ENCODE data around the gene BRD3. TPM values are rescaled to one million over a fixed set of nuclear protein-coding genes. Genes with fewer than 3 reads are reported as not detected.

Gene BRD3
- total RNA-seq, 1 experiment from 2014 or later, result 63.1 TPM

GRCh38 chr9:134053401-134053871, 14.4 kb downstream of the BRD3 start:
- no peak overlapping the region for H2BK5ac ChIP-seq (ENCODE audit: insufficient read length, low read length)
- H3K27ac ChIP-seq (ENCODE audit: insufficient read length, low read depth, low read length), result no peak overlapping the region
- H2BK15ac ChIP-seq (ENCODE audit: low read depth, low read length), result no peak overlapping the region
- H3K23me2 ChIP-seq (ENCODE audit: insufficient read length, low read depth, low read length, poor library complexity, severe bottlenecking), result no peaks in the 10 kb centered on the region
- H4K8ac ChIP-seq (replicated peaks; ENCODE audit: insufficient read length, low read depth, low read length), result no peak overlapping the region
- no peak overlapping the region for H3K9ac ChIP-seq (ENCODE audit: extremely low read depth, insufficient read length, low read length)
- no peak overlapping the region for H3K14ac ChIP-seq (ENCODE audit: insufficient read depth, low read length)
- no peak overlapping the region for H4K91ac ChIP-seq (ENCODE audit: insufficient read length, low read depth, low read length)
- H3K4me1 ChIP-seq (ENCODE audit: insufficient read depth, low read length), result no peaks in the 10 kb centered on the region
- no peak overlapping the region for H3K56ac ChIP-seq (ENCODE audit: insufficient read length, low read depth, low read length)
- H3K4ac ChIP-seq (ENCODE audit: low read depth, low read length), result no peak overlapping the region
- no peak overlapping the region for H2BK20ac ChIP-seq (ENCODE audit: low read depth, low read length, poor library complexity, severe bottlenecking)
- no peak for TF ChIP-seq CTCF (conservative IDR thresholded peaks at IDR 0.05)
- no peak overlapping the region for H2BK120ac ChIP-seq (ENCODE audit: low read depth, low read length, poor library complexity, severe bottlenecking)
- H3K4me3 Mint-ChIP-seq, result no peak overlapping the region
- H3K79me1 ChIP-seq (ENCODE audit: insufficient read depth, low read depth, low read length, poor library complexity, severe bottlenecking), result no peaks in the 10 kb centered on the region
- no peak overlapping the region for H3K27ac Mint-ChIP-seq
- no peak overlapping the region for H3K4me2 ChIP-seq (ENCODE audit: insufficient read depth, insufficient read length, low read length)
- H4K20me1 ChIP-seq (ENCODE audit: control insufficient read depth, insufficient read depth, insufficient read length), result no peaks in the 10 kb centered on the region
- H3K4me1 Mint-ChIP-seq, result peaks cover 4 to 14% of the 10 kb centered on the region in 2 experiments
- H3K36me3 Mint-ChIP-seq (ENCODE audit: insufficient read depth in 1 of 3, low read depth in 3 of 3), result peaks cover 12 to 45% (median 42%) of the 10 kb centered on the region in 3 experiments; a peak in 6 of 7 replicates
- no peak overlapping the region for H2BK12ac ChIP-seq (ENCODE audit: insufficient read length, low read depth, low read length)
- no peak overlapping the region for H3K23ac ChIP-seq (ENCODE audit: insufficient read length, low read depth, low read length)
- H3K79me2 ChIP-seq (ENCODE audit: insufficient read depth, low read length), result peaks cover 28% of the 10 kb centered on the region; the same call in 1 of the 2 replicates
- no CpG with 5 or more reads among the region's 28 CpGs for WGBS (ENCODE audit: extremely low coverage, insufficient read length, low lambda C conversion rate)
- H3T11ph ChIP-seq (ENCODE audit: low read length), result no peak overlapping the region
- no peaks in the 10 kb centered on the region for H3K27me3 ChIP-seq (ENCODE audit: insufficient read depth, low read length)
- no peaks in the 10 kb centered on the region for H3K9me3 ChIP-seq (ENCODE audit: control insufficient read depth, low read depth, low read length)
- no peak overlapping the region for H2AK5ac ChIP-seq (ENCODE audit: insufficient read length, low read length)
- no peak overlapping the region for H3K18ac ChIP-seq (ENCODE audit: insufficient read length, low read depth, low read length)
- no peaks in the 10 kb centered on the region for H3K27me3 Mint-ChIP-seq (ENCODE audit: low read depth)
- no peak overlapping the region for H4K5ac ChIP-seq (ENCODE audit: insufficient read length, low read depth, low read length)
- H3K9me3 Mint-ChIP-seq, result no peaks in the 10 kb centered on the region
- DNase-seq, result no peak
- H2AFZ ChIP-seq (ENCODE audit: low read length), result no peak overlapping the region

All from H9 (cell line).